ENCODE measurements around the gene MACROD1. TPM values are rescaled to one million over a fixed set of nuclear protein-coding genes. Genes with fewer than 3 reads are reported as not detected.

The MACROD1 gene
- total and polyA plus RNA-seq, 10 of the 15 experiments (the other 5 are each of a cell fraction or from before 2014, with no cell fraction given): 1.2 to 22.7 (median 11.3) TPM; not detected in 1

- no TSS peak for BruUV-seq (replicated peaks)
- Histone ChIP-seq H3K27ac (ENCODE audit: control insufficient read depth, insufficient read depth) (no peak overlapping the region), H3K9me3 (replicated peaks; ENCODE audit: control insufficient read depth, insufficient read depth, low read length) (peaks cover 3% of the 10 kb centered on the region; the same call in 2 of the 3 replicates), H3K79me2 (ENCODE audit: control insufficient read depth, insufficient read depth, low read length) (no peaks in the 10 kb centered on the region), H3K36me3 (ENCODE audit: control insufficient read depth in 2 of 2, insufficient read depth in 2 of 2, low read length in 1 of 2) (no peaks in the 10 kb centered on the region), H3K4me3 (no peak overlapping the region), H3K4me1 (ENCODE audit: control insufficient read depth, insufficient read depth, low read length) (no peaks in the 10 kb centered on the region), H3K4me2 (ENCODE audit: control insufficient read depth, insufficient read depth) (no peak overlapping the region), H4K20me1 (ENCODE audit: control insufficient read depth, insufficient read depth) (no peaks in the 10 kb centered on the region; the same call in 1 of the 2 replicates), H2AFZ (ENCODE audit: control insufficient read depth, low read depth, low read length) (no peak overlapping the region), H3K27me3 (replicated peaks in 1 of 2; ENCODE audit: control insufficient read depth in 2 of 2, insufficient read depth in 2 of 2, low read length in 1 of 2) (no peaks in the 10 kb centered on the region; a peak in 3 of 4 replicates), H3K9ac (ENCODE audit: control insufficient read depth, insufficient read depth, low read length) (no peak overlapping the region)
- 33% methylated on average over 40 of the region's 40 CpGs for WGBS (ENCODE audit: insufficient coverage, insufficient replicate concordance, low lambda C conversion rate, missing lambda C conversion rate)
- POLR2A ChIA-PET: no interaction called here
- in situ Hi-C loops (cut with MboI) (no loop called here), intact Hi-C loops (cut with micrococcal nuclease; ENCODE audit: unreplicated experiment) (no loop called here)
- SMC1A ChIA-PET (ENCODE audit: uncharacterized antibody, unreplicated experiment): no interaction called here
- TF ChIP-seq USF2 (IDR thresholded peaks at IDR 0.05; ENCODE audit: borderline replicate concordance, low read depth, low read length) (no peak), CEBPZ (IDR thresholded peaks at IDR 0.05; ENCODE audit: low read depth, low read length) (no peak), ATF2 (IDR thresholded peaks at IDR 0.05; ENCODE audit: low read length) (no peak), MXI1 (IDR thresholded peaks at IDR 0.05; ENCODE audit: low read depth, low read length) (no peak), EED (IDR thresholded peaks at IDR 0.05; ENCODE audit: low read depth) (no peak), ZBED1 (IDR thresholded peaks at IDR 0.05; ENCODE audit: borderline replicate concordance) (no peak), POU2F2 (IDR thresholded peaks at IDR 0.05; ENCODE audit: borderline replicate concordance, low read depth, low read length) (no peak), ETV6 (conservative IDR thresholded peaks at IDR 0.05 in 1 of 2, IDR thresholded peaks at IDR 0.05 in 1 of 2; ENCODE audit: borderline replicate concordance in 1 of 2, low read depth in 1 of 2) (no peak)
- RAD21 ChIA-PET (ENCODE audit: unreplicated experiment): no interaction called here
- CTCF ChIA-PET: no interaction called here
- peak; percentile 61 for ATAC-seq
- no peak for FAIRE-seq
- no peak for DNase-seq (ENCODE audit: low read depth, low spot score)
Observed at GRCh38 chr11:64007629-64008282, 158.2 kb downstream of the MACROD1 start.

All from GM12878 (cell line).